ENCODE results near the gene ASTN2. TPM values are rescaled to one million over a fixed set of nuclear protein-coding genes. Genes with fewer than 3 reads are reported as not detected.

ASTN2 gene
- total and polyA plus RNA-seq, 9 of the 15 experiments (the other 6 are each of a cell fraction or from before 2014, with no cell fraction given) = 0.56 to 3.5 (median 1.9) TPM

GRCh38 chr9:117461386-117461785, 46.5 kb upstream of the ASTN2 start (continued):
- no peak for TF ChIP-seq ZNF282 (CRISPR knock-in tag; IDR thresholded peaks at IDR 0.05)
- no peak for TF ChIP-seq ATF6 (CRISPR knock-in tag; IDR thresholded peaks at IDR 0.05)

DNA sequence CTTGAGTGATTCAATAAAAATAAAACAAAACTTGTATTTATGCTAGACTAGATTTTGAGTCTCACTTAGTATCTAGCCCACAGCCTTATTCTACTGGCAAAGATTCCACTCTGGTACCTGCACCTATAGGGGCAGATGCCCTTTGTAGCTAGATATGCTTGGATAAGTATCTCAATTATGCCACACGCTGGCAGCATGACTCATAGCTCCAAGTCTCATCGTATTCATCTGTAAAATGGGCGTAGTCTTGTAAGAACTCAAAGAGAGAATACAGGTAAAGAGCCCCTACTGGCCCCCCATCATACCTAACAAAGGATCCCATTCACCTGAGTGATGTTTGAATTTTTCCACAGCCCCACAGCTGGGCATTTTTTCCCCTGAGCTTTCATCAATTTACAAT, 45.9 kb upstream of the ASTN2 start:
- Histone ChIP-seq H3K36me3 (ENCODE audit: control insufficient read depth, insufficient read depth, low read length) (no peaks in the 10 kb centered on the region), H3K4me1 (replicated peaks in 1 of 2; ENCODE audit: control insufficient read depth in 2 of 2, insufficient read depth in 2 of 2, low read length in 2 of 2) (no peaks in the 10 kb centered on the region), H3K9me1 (ENCODE audit: control insufficient read depth, insufficient read depth, low read length) (no peaks in the 10 kb centered on the region), H3K27ac (ENCODE audit: extremely low read depth, low read depth, low read length) (no peak overlapping the region), H4K20me1 (replicated peaks; ENCODE audit: control insufficient read depth, insufficient read depth, low read length) (no peaks in the 10 kb centered on the region), H3K9me3 (replicated peaks; ENCODE audit: control insufficient read depth, insufficient read depth, low read depth, low read length) (no peaks in the 10 kb centered on the region; the same call in 1 of the 2 replicates), H3K4me2 (ENCODE audit: insufficient read depth, low read length) (no peak overlapping the region), H3K4me3 (no peak overlapping the region), H2AFZ (ENCODE audit: low read depth, low read length) (no peak overlapping the region), H3K79me2 (ENCODE audit: control insufficient read depth, insufficient read depth, low read length) (no peaks in the 10 kb centered on the region), H3K9ac (ENCODE audit: insufficient read depth in 1 of 2, low read depth in 2 of 2, low read length in 2 of 2) (no peak overlapping the region), H3K27me3 (ENCODE audit: control insufficient read depth in 2 of 2, insufficient read depth in 2 of 2, low read length in 2 of 2) (no peaks in the 10 kb centered on the region)
- BruUV-seq (replicated peaks) = no TSS peak
- FAIRE-seq = no peak
- intact Hi-C loops (cut with micrococcal nuclease) = no loop called here
- in situ Hi-C loops (cut with MboI) = no loop called here
- CTCF ChIA-PET (ENCODE audit: low intra/inter-chr PET ratio) = no interaction called here
- POLR2A ChIA-PET = no interaction called here
- ATAC-seq = no peak
- WGBS (ENCODE audit: insufficient coverage, low coverage, missing lambda C conversion rate) = 3% methylated on average over 3 of the region's 3 CpGs
- no peak for DNase-seq (ENCODE audit: extremely low read depth in 1 of 4, low spot score in 3 of 4)
- no peak for TF ChIP-seq CREB3 (tag; conservative IDR thresholded peaks at IDR 0.05; ENCODE audit: low read depth)
- TF ChIP-seq, protein P1, sequence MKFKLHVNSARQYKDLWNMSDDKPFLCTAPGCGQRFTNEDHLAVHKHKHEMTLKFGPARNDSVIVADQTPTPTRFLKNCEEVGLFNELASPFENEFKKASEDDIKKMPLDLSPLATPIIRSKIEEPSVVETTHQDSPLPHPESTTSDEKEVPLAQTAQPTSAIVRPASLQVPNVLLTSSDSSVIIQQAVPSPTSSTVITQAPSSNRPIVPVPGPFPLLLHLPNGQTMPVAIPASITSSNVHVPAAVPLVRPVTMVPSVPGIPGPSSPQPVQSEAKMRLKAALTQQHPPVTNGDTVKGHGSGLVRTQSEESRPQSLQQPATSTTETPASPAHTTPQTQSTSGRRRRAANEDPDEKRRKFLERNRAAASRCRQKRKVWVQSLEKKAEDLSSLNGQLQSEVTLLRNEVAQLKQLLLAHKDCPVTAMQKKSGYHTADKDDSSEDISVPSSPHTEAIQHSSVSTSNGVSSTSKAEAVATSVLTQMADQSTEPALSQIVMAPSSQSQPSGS (CRISPR knock-in tag; IDR thresholded peaks at IDR 0.05) = no peak
- TF ChIP-seq ZNF830 (CRISPR knock-in tag; IDR thresholded peaks at IDR 0.05) = no peak
- TF ChIP-seq SREBF1 (IDR thresholded peaks at IDR 0.05; ENCODE audit: borderline replicate concordance, low read depth, low read length) = no peak
- TF ChIP-seq RAD21 (CRISPR knock-in tag; conservative IDR thresholded peaks at IDR 0.05 in 1 of 2, IDR thresholded peaks at IDR 0.05 in 1 of 2) = no peak
- TF ChIP-seq NCOA6 (IDR thresholded peaks at IDR 0.05) = no peak
- TF ChIP-seq ESRRB (CRISPR knock-in tag; IDR thresholded peaks at IDR 0.05; ENCODE audit: borderline replicate concordance) = no peak
- TF ChIP-seq GATAD2B (IDR thresholded peaks at IDR 0.05; ENCODE audit: borderline replicate concordance) = no peak
- TF ChIP-seq SMAD4 (CRISPR knock-in tag; conservative IDR thresholded peaks at IDR 0.05) = no peak
- TF ChIP-seq BMI1 (IDR thresholded peaks at IDR 0.05; ENCODE audit: low read length) = no peak

Measured in K562 (cell line).